IMR-90 (cell line): ENCODE results near the gene GRB10. TPM values are rescaled to one million over a fixed set of nuclear protein-coding genes. Genes with fewer than 3 reads are reported as not detected.
A peak's percentile ranks its signal among the peaks of the same experiment; 100 is the strongest.

ENCODE experiments used
- ATAC-seq: fragments of 200-7000 bp; cut with Tn5 transposase; 2 replicates; pipeline ENCODE4 v1.9.1; 2020; ENCODE audit warnings: low read depth, mild to moderate bottlenecking, moderate library complexity
- BruUV-seq: library from RNA; stranded (reverse); fragments of 400-500 nt; replicated peaks from 2 replicates; lab custom pipeline; 2021; lab: Mats Ljungman, UMichigan
- CTCF ChIA-PET: fragments of 300-600 bp; formaldehyde crosslinking; extraction: SDS; loops from one replicate; lab custom pipeline; 2021; ENCODE audit warnings: antibody characterized with exemption; lab: Yijun Ruan, JAX
- POLR2A ChIA-PET: fragments of 300-600 bp; sonication (Branson Sonifier 250); formaldehyde crosslinking; loops from one replicate; lab custom pipeline; 2022; ENCODE audit warnings: antibody characterized with exemption; ENCODE audit not compliant: unreplicated experiment; lab: Charles Lee
- DNase-seq: peaks from one replicate; pipeline ENCODE4 v3.0.0; 2013
- H2AFZ ChIP-seq: replicated peaks from 2 replicates; pipeline ENCODE3; 2013; ENCODE audit warnings: low read length, mild to moderate bottlenecking; ENCODE audit not compliant: poor library complexity
- H2AK5ac ChIP-seq: 2 replicates; pipeline ENCODE4 v1.6.1; 2013; ENCODE audit warnings: low read depth, low read length, inconsistent platforms
- H2AK9ac ChIP-seq: replicated peaks from 2 replicates; pipeline ENCODE3; 2013; ENCODE audit warnings: mild to moderate bottlenecking, low read depth, low read length, moderate library complexity; ENCODE audit not compliant: poor library complexity
- H2BK120ac ChIP-seq: 2 replicates; pipeline ENCODE4 v1.6.1; 2013; ENCODE audit warnings: low read depth, low read length, inconsistent platforms
- H2BK15ac ChIP-seq: 3 replicates; pipeline ENCODE4 v1.6.1; 2013; ENCODE audit warnings: low read depth, low read length, inconsistent platforms
- H2BK20ac ChIP-seq: 2 replicates; pipeline ENCODE4 v1.6.1; 2013; ENCODE audit warnings: low read depth, mild to moderate bottlenecking, inconsistent platforms, low read length, moderate library complexity
- H2BK5ac ChIP-seq: 2 replicates; pipeline ENCODE4 v1.6.1; 2013; ENCODE audit warnings: mild to moderate bottlenecking, low read depth, low read length, inconsistent platforms; ENCODE audit not compliant: poor library complexity, severe bottlenecking
- H3K14ac ChIP-seq: replicated peaks from 2 replicates; pipeline ENCODE4 v1.6.1; 2013; ENCODE audit warnings: low read depth, low read length, inconsistent platforms
- H3K18ac ChIP-seq: 2 replicates; pipeline ENCODE4 v1.6.1; 2013; ENCODE audit warnings: low read depth, low read length, control low read depth
- H3K23ac ChIP-seq: 2 replicates; pipeline ENCODE4 v1.6.1; 2013; ENCODE audit warnings: low read depth, low read length, inconsistent platforms
- H3K27ac ChIP-seq: 2 replicates; pipeline ENCODE4 v1.5.1; 2013; ENCODE audit warnings: mild to moderate bottlenecking, control low read depth, low read length; ENCODE audit not compliant: insufficient read depth
- H3K27me3 ChIP-seq: 2 replicates; pipeline ENCODE4 v1.6.1; 2013; ENCODE audit warnings: low read length; ENCODE audit not compliant: control insufficient read depth, insufficient read depth
- H3K36me3 ChIP-seq: 2 replicates; pipeline ENCODE4 v1.6.1; 2013; ENCODE audit warnings: low read length, mixed read lengths; ENCODE audit not compliant: control insufficient read depth, insufficient read depth
- H3K4ac ChIP-seq: 2 replicates; pipeline ENCODE4 v1.6.1; 2013; ENCODE audit warnings: low read depth, low read length, inconsistent platforms
- H3K4me1 ChIP-seq: 2 replicates; pipeline ENCODE4 v1.6.1; 2013; ENCODE audit warnings: low read length, mixed read lengths; ENCODE audit not compliant: control insufficient read depth, insufficient read depth
- H3K4me2 ChIP-seq: 2 replicates; pipeline ENCODE4 v1.6.1; 2013; ENCODE audit warnings: low read depth, mild to moderate bottlenecking, control low read depth, low read length, moderate library complexity
- H3K4me3 ChIP-seq: 2 replicates; pipeline ENCODE4 v1.5.1; 2013; ENCODE audit warnings: low read depth, mild to moderate bottlenecking, control low read depth, low read length, moderate library complexity; ENCODE audit not compliant: insufficient read depth
- H3K56ac ChIP-seq: 2 replicates; pipeline ENCODE4 v1.6.1; 2013; ENCODE audit warnings: low read length, inconsistent platforms; ENCODE audit not compliant: insufficient read depth; ENCODE audit errors: extremely low read depth
- H3K79me1 ChIP-seq, 2 experiments: 2 replicates each; pipeline ENCODE4 v1.6.1; 2013; ENCODE audit warnings: low read length in 2 of 2, inconsistent platforms in 1 of 2, low read depth in 1 of 2
- H3K9ac ChIP-seq: 2 replicates; pipeline ENCODE4 v1.6.1; 2013; ENCODE audit warnings: low read depth, low read length, control low read depth
- H3K9me1 ChIP-seq: 2 replicates; pipeline ENCODE4 v1.6.1; 2013; ENCODE audit warnings: low read length, inconsistent platforms; ENCODE audit not compliant: insufficient read depth
- H3K9me3 ChIP-seq: 2 replicates; pipeline ENCODE4 v1.6.1; 2013; ENCODE audit warnings: low read length; ENCODE audit not compliant: control insufficient read depth, insufficient read depth
- H4K20me1 ChIP-seq: 2 replicates; pipeline ENCODE4 v1.6.1; 2013; ENCODE audit warnings: low read length, inconsistent platforms; ENCODE audit not compliant: insufficient read depth
- H4K5ac ChIP-seq: 2 replicates; pipeline ENCODE4 v1.6.1; 2013; ENCODE audit warnings: mild to moderate bottlenecking, low read depth, low read length, control low read depth
- H4K8ac ChIP-seq, 2 experiments: 2 replicates each; pipeline ENCODE4 v1.6.1; 2013; ENCODE audit warnings: low read depth in 2 of 2, low read length in 2 of 2, control low read depth in 1 of 2, inconsistent platforms in 1 of 2
- H4K91ac ChIP-seq: 2 replicates; pipeline ENCODE4 v1.6.1; 2013; ENCODE audit warnings: low read depth, low read length, inconsistent platforms; ENCODE audit not compliant: insufficient read depth
- CEBPB ChIP-seq: IDR thresholded peaks from 2 replicates; pipeline ENCODE4 v1.6.1; 2012; ENCODE audit warnings: low read depth, low read length, improper control_type of control experiment
- CTCF ChIP-seq: conservative IDR thresholded peaks from 2 replicates; pipeline ENCODE4 v1.5.1; 2012; ENCODE audit warnings: mild to moderate bottlenecking, low read depth, low read length, improper control_type of control experiment
- MXI1 ChIP-seq: IDR thresholded peaks from 2 replicates; pipeline ENCODE4 v1.6.1; 2012; ENCODE audit warnings: low read depth, mild to moderate bottlenecking, low read length, moderate library complexity, borderline replicate concordance
- RAD21 ChIP-seq: IDR thresholded peaks from 2 replicates; pipeline ENCODE4 v1.6.1; 2012; ENCODE audit warnings: low read length, improper control_type of control experiment
- SMC3 ChIP-seq: fragments of 150-350 bp; IDR thresholded peaks from 2 replicates; pipeline ENCODE4 v1.6.1; 2016; ENCODE audit warnings: low read depth, mild to moderate bottlenecking, antibody characterized with exemption, low read length, moderate library complexity
- WGBS, 2 experiments: methylation state at CpG; one replicate each; pipeline versions ENCODE4 v1.1.5 to v1.1.7; 2013; ENCODE audit warnings: missing lambda C conversion rate in 2 of 2; ENCODE audit not compliant: insufficient read length in 1 of 2; ENCODE audit errors: extremely low coverage in 2 of 2; 5-methylcytosine and 5-hydroxymethylcytosine counted together
- dilution Hi-C: fragments of 300-500 bp; cut with HindIII; formaldehyde crosslinking; loops from one replicate; pipeline ENCODE4 v1.14.3; 2018; ENCODE audit warnings: low sequenced_read_pairs; ENCODE audit not compliant: unreplicated experiment
- in situ Hi-C: fragments of 300-500 bp; cut with MboI; formaldehyde crosslinking; loops from 3 replicates; pipeline ENCODE4 v1.14.3; 2019; ENCODE audit warnings: low sequenced_read_pairs, inconsistent platforms, mixed read lengths
- intact Hi-C: fragments of 100-400 bp; cut with micrococcal nuclease; formaldehyde crosslinking; loops from 2 replicates; pipeline ENCODE4 v1.10.0; 2022
- polyA plus RNA-seq, 3 experiments: library from polyadenylated mRNA; depleted of rRNA; stranded (reverse); fragments of >200 nt; gene quantifications; 2 replicates each; pipeline ENCODE4 v1.2.3, GENCODE V29; 2012; ENCODE audit warnings: low replicate concordance in 1 of 3
- total RNA-seq: library from RNA; depleted of rRNA; stranded (reverse); fragments of >200 nt; gene quantifications from 2 replicates; pipeline ENCODE4 v1.2.3, GENCODE V29; 2012

GRB10 gene
- total and polyA plus RNA-seq, 2 of the 4 experiments (the other 2 are of a cell fraction), result 6.3 to 15.1 TPM

DNA sequence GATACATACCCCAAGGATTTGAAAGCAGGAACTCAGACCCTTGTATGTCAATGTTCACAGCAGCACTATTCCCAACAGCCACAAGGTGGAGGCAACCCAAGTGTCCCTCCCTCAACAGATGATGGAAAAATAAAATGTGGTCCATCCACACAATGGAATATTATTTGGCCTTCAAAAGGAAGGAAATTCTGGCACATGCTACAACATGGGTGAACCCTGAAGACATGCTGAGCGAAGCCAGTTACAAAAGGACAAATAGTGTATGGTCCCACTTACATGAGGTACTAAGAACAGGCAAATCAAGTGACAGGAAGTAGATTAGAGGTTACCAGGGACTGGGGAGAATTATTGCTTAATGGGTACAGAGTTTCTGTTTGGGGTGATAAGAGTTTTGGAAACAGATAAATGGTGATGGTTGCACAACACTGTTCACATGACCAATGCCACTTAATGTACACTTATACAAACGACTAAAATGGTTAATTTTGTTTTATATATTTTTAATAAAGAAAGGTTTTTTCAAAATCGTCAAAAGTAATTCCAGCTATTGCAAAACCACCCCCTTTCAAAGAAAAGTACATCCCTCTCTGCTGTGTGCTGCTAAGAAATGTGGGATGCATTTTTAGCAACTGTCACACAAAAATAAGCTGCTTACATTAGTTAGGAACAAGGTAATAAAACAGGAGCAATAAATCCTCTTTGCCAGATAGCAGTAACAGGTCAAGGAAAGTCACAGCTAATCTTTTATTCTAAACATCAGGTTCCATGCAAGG is 85.7 kb downstream of the GRB10 start:
- Histone ChIP-seq H3K4me3 (no peak overlapping the region), H3K4me1 (peaks cover 3% of the 10 kb centered on the region; the same call in 1 of the 2 replicates), H2BK5ac (no peak overlapping the region), H4K20me1 (peaks cover 5% of the 10 kb centered on the region), H3K27ac (no peak overlapping the region), H2BK15ac (no peak overlapping the region), H4K5ac (no peak overlapping the region), H3K27me3 (no peaks in the 10 kb centered on the region), H3K56ac (no peak overlapping the region), H3K4ac (no peak overlapping the region), H2AFZ (no peak overlapping the region), H3K79me1 (peaks cover 16 to 18% of the 10 kb centered on the region in 2 experiments), H3K4me2 (no peak overlapping the region), H3K9me1 (peaks cover 6% of the 10 kb centered on the region; the same call in 1 of the 2 replicates), H3K14ac (no peak overlapping the region), H2AK5ac (no peak overlapping the region), H3K9me3 (no peaks in the 10 kb centered on the region), H2AK9ac (no peak overlapping the region), H2BK20ac (no peak overlapping the region), H4K8ac (no peak overlapping the region), H3K18ac (no peak overlapping the region), H3K9ac (no peak overlapping the region), H4K91ac (no peak overlapping the region), H3K36me3 (peaks cover 5% of the 10 kb centered on the region), H2BK120ac (no peak overlapping the region), H3K23ac (no peak overlapping the region)
- no TSS peak for BruUV-seq
- DNase-seq (no peak), ATAC-seq (no peak)
- 86% methylated on average over 1 of the region's 3 CpGs; no CpG with 5 or more reads in 1 of the 2 experiments for WGBS, 2 experiments
- TF ChIP-seq CEBPB (0 out of 2 replicates have a peak, but pooled peaks have one; percentile 13), RAD21 (peak; percentile 40), MXI1 (no peak), SMC3 (peak; percentile 40; the same call in 1 of the 2 replicates), CTCF (peak; percentile 39)
- dilution Hi-C loops, result no loop called here
- ChIA-PET POLR2A (no interaction called here), CTCF (interaction anchor here (0.6 kb wide), 1 partner anchor 444 kb away, joined by 3 read pairs; no protein-coding TSS in a partner anchor)
- intact Hi-C loops, result no loop called here
- in situ Hi-C loops, result loop anchor here (25.0 kb wide), 1 partner anchor 235 kb away; the partner anchor contains the start of gene FIGNL1
